ENCODE data around the gene DIO2. TPM values are rescaled to one million over a fixed set of nuclear protein-coding genes. Genes with fewer than 3 reads are reported as not detected.

DIO2 gene
- total and polyA plus RNA-seq, 2 donors (not counting 1 experiment from before 2014, with no cell fraction given), result 2.5 to 3.3 TPM

- no peak for DNase-seq (ENCODE audit: low read depth in 2 of 2)
- no peak overlapping the region for H3K4me3 ChIP-seq (replicated peaks in 1 of 4; ENCODE audit: control extremely low read depth in 1 of 4, insufficient read depth in 1 of 4, low read depth in 3 of 4, low read length in 4 of 4)
- TF ChIP-seq CTCF (conservative IDR thresholded peaks at IDR 0.05 in 1 of 2, IDR thresholded peaks at IDR 0.05 in 1 of 2; ENCODE audit: low read depth in 1 of 2, low read length in 2 of 2) (no peak), EZH2 (IDR thresholded peaks at IDR 0.05; ENCODE audit: low read length, missing control alignments) (no peak)
- H4K20me1 ChIP-seq (ENCODE audit: control insufficient read depth, extremely low read depth, insufficient read depth, low read length), result no peaks in the 10 kb centered on the region
- H3K79me2 ChIP-seq (ENCODE audit: control insufficient read depth, insufficient read depth, low read length), result no peaks in the 10 kb centered on the region
- H3K9me3 ChIP-seq (ENCODE audit: control insufficient read depth, insufficient read depth, low read depth, low read length), result no peaks in the 10 kb centered on the region
- H3K27me3 ChIP-seq (ENCODE audit: control insufficient read depth, insufficient read depth, low read length), result no peaks in the 10 kb centered on the region
- H3K9ac ChIP-seq (ENCODE audit: insufficient read depth, low read length), result no peak overlapping the region
- no peak overlapping the region for H3K27ac ChIP-seq (ENCODE audit: insufficient read depth, low read length)
- H2AFZ ChIP-seq (ENCODE audit: low read length), result no peak overlapping the region
- H3K36me3 ChIP-seq (ENCODE audit: control insufficient read depth, insufficient read depth, low read length), result no peaks in the 10 kb centered on the region
- H3K4me1 ChIP-seq (ENCODE audit: control insufficient read depth, extremely low read depth, insufficient read depth, low read length), result no peaks in the 10 kb centered on the region
- no peak overlapping the region for H3K4me2 ChIP-seq (ENCODE audit: extremely low read depth, insufficient read depth, low read length)
Observed at GRCh38 chr14:80200093-80200492, 11.2 kb downstream of the DIO2 start.

GRCh38 chr14:80188571-80188970 is 22.7 kb downstream of the DIO2 start:
- H3K4me2 ChIP-seq (ENCODE audit: extremely low read depth, insufficient read depth, low read length), result no peak overlapping the region
- H3K9me3 ChIP-seq (ENCODE audit: control insufficient read depth, insufficient read depth, low read depth, low read length), result no peaks in the 10 kb centered on the region
- no peaks in the 10 kb centered on the region for H3K36me3 ChIP-seq (ENCODE audit: control insufficient read depth, insufficient read depth, low read length)
- no peak overlapping the region for H3K27ac ChIP-seq (ENCODE audit: insufficient read depth, low read length)
- no peak overlapping the region for H3K9ac ChIP-seq (ENCODE audit: insufficient read depth, low read length)
- H4K20me1 ChIP-seq (ENCODE audit: control insufficient read depth, extremely low read depth, insufficient read depth, low read length), result no peaks in the 10 kb centered on the region
- no peaks in the 10 kb centered on the region for H3K4me1 ChIP-seq (ENCODE audit: control insufficient read depth, extremely low read depth, insufficient read depth, low read length)
- no peak overlapping the region for H3K4me3 ChIP-seq (replicated peaks in 1 of 4; ENCODE audit: control extremely low read depth in 1 of 4, insufficient read depth in 1 of 4, low read depth in 3 of 4, low read length in 4 of 4)
- no peaks in the 10 kb centered on the region for H3K27me3 ChIP-seq (ENCODE audit: control insufficient read depth, insufficient read depth, low read length)
- no peak overlapping the region for H2AFZ ChIP-seq (ENCODE audit: low read length)
- DNase-seq (ENCODE audit: low read depth in 2 of 2), result no peak
- TF ChIP-seq EZH2 (IDR thresholded peaks at IDR 0.05; ENCODE audit: low read length, missing control alignments) (no peak), CTCF (conservative IDR thresholded peaks at IDR 0.05 in 1 of 2, IDR thresholded peaks at IDR 0.05 in 1 of 2; ENCODE audit: low read depth in 1 of 2, low read length in 2 of 2) (no peak)
- no peaks in the 10 kb centered on the region for H3K79me2 ChIP-seq (ENCODE audit: control insufficient read depth, insufficient read depth, low read length)

- H3K27me3 ChIP-seq (ENCODE audit: control insufficient read depth, insufficient read depth, low read length), result no peaks in the 10 kb centered on the region
- no peak overlapping the region for H2AFZ ChIP-seq (ENCODE audit: low read length)
- no peaks in the 10 kb centered on the region for H3K9me3 ChIP-seq (ENCODE audit: control insufficient read depth, insufficient read depth, low read depth, low read length)
- H3K9ac ChIP-seq (ENCODE audit: insufficient read depth, low read length), result no peak overlapping the region
- H3K36me3 ChIP-seq (ENCODE audit: control insufficient read depth, insufficient read depth, low read length), result no peaks in the 10 kb centered on the region
- no peak overlapping the region for H3K4me3 ChIP-seq (replicated peaks in 1 of 4; ENCODE audit: control extremely low read depth in 1 of 4, insufficient read depth in 1 of 4, low read depth in 3 of 4, low read length in 4 of 4)
- TF ChIP-seq CTCF (conservative IDR thresholded peaks at IDR 0.05 in 1 of 2, IDR thresholded peaks at IDR 0.05 in 1 of 2; ENCODE audit: low read depth in 1 of 2, low read length in 2 of 2), result no peak
- TF ChIP-seq EZH2 (IDR thresholded peaks at IDR 0.05; ENCODE audit: low read length, missing control alignments), result no peak
- DNase-seq (ENCODE audit: low read depth in 2 of 2), result no peak
- H3K79me2 ChIP-seq (ENCODE audit: control insufficient read depth, insufficient read depth, low read length), result no peaks in the 10 kb centered on the region
- no peak overlapping the region for H3K27ac ChIP-seq (ENCODE audit: insufficient read depth, low read length)
- no peaks in the 10 kb centered on the region for H3K4me1 ChIP-seq (ENCODE audit: control insufficient read depth, extremely low read depth, insufficient read depth, low read length)
- no peaks in the 10 kb centered on the region for H4K20me1 ChIP-seq (ENCODE audit: control insufficient read depth, extremely low read depth, insufficient read depth, low read length)
- H3K4me2 ChIP-seq (ENCODE audit: extremely low read depth, insufficient read depth, low read length), result no peak overlapping the region
Observed at GRCh38 chr14:80186301-80186800, 25.0 kb downstream of the DIO2 start.

All from fibroblast of lung (primary cell).